ENCODE data around the gene DHDDS.
"Not testable (repeated sequence)": the region's sequence is repeated elsewhere in the genome, so short reads cannot be mapped to it uniquely, and the experiment has no call there.

The DHDDS gene

GRCh38 chr1:26477446-26478152 is 45.5 kb downstream of the DHDDS start:
- no peak for DNase-seq

GRCh38 chr1:26478159-26478558 is 46.0 kb downstream of the DHDDS start:
- DNase-seq: no peak

GRCh38 chr1:26478988-26479387 is 46.9 kb downstream of the DHDDS start:
- DNase-seq: no peak

- DNase-seq: no peak
Observed at GRCh38 chr1:26482921-26483320, 50.8 kb downstream of the DHDDS start.

GRCh38 chr1:26483980-26484379 is 51.9 kb downstream of the DHDDS start:
- no peak for DNase-seq

- DNase-seq: no peak
Observed at GRCh38 chr1:26490155-26490554, 58.0 kb downstream of the DHDDS start.

GRCh38 chr1:26493267-26493666 is 61.1 kb downstream of the DHDDS start:
- DNase-seq: no peak

GRCh38 chr1:26493938-26494337 is 61.8 kb downstream of the DHDDS start:
- DNase-seq: no peak

GRCh38 chr1:26496861-26497260 is 64.7 kb downstream of the DHDDS start:
- no peak for DNase-seq

GRCh38 chr1:26498894-26499293 is 66.8 kb downstream of the DHDDS start:
- DNase-seq: no peak

- peak; percentile 94 for DNase-seq
Observed at GRCh38 chr1:26500488-26501175, 68.5 kb downstream of the DHDDS start.

- DNase-seq: not testable (repeated sequence)
Observed at GRCh38 chr1:26510711-26511110, 78.6 kb downstream of the DHDDS start.

- DNase-seq: not testable (repeated sequence)
Observed at GRCh38 chr1:26515836-26516235, 83.7 kb downstream of the DHDDS start.

- no peak for DNase-seq
Observed at GRCh38 chr1:26516987-26517765, 85.1 kb downstream of the DHDDS start.

- no peak for DNase-seq
Observed at GRCh38 chr1:26517766-26518049, 85.6 kb downstream of the DHDDS start.

- DNase-seq: no peak
Observed at GRCh38 chr1:26518355-26518754, 86.2 kb downstream of the DHDDS start.

- no peak for DNase-seq
Observed at GRCh38 chr1:26520339-26520738, 88.2 kb downstream of the DHDDS start.
